K562 (cell line): Measurements from ENCODE around the gene IPP. TPM values are rescaled to one million over a fixed set of nuclear protein-coding genes. Genes with fewer than 3 reads are reported as not detected.
A peak's percentile ranks its signal among the peaks of the same experiment; 100 is the strongest.

Experiments
- BCOR ChIP-seq: fragments of 450-650 bp; IDR thresholded peaks from 2 replicates; pipeline ENCODE4 v1.6.1; 2016
- CEBPZ ChIP-seq: fragments of 150-350 bp; IDR thresholded peaks from 2 replicates; pipeline ENCODE4 v1.6.1; 2014; ENCODE audit warnings: low read depth, mild to moderate bottlenecking, low read length, borderline replicate concordance
- CHCHD3 ChIP-seq: fragments of 250-450 bp; sonication (Bioruptor Pico); IDR thresholded peaks from 2 replicates; pipeline ENCODE4 v2.1.2; 2022; ENCODE audit warnings: mild to moderate bottlenecking
- FOXK1 ChIP-seq: sonication (generic); formaldehyde crosslinking; IDR thresholded peaks from 2 replicates; pipeline ENCODE4 v1.8.0; 2022; ENCODE audit warnings: missing genetic modification reagents, mild to moderate bottlenecking, borderline replicate concordance
- HNRNPH1 ChIP-seq: fragments of 200-400 bp; formaldehyde crosslinking; optimal IDR thresholded peaks from 2 replicates; pipeline ENCODE3; 2017; ENCODE audit warnings: low read depth, mild to moderate bottlenecking, low read length, moderate library complexity
- JUNB ChIP-seq: fragments of 450-650 bp; formaldehyde crosslinking; conservative IDR thresholded peaks from 2 replicates; pipeline ENCODE4 v1.4.0; 2020; ENCODE audit warnings: mild to moderate bottlenecking
- MAFG ChIP-seq: fragments of 450-650 bp; conservative IDR thresholded peaks from 2 replicates; pipeline ENCODE4 v1.6.1; 2016; ENCODE audit warnings: missing genetic modification characterization, missing compliant biosample characterization
- NFIX ChIP-seq: fragments of 250-450 bp; sonication (Bioruptor Pico); IDR thresholded peaks from 2 replicates; pipeline ENCODE4 v1.4.0; 2020; ENCODE audit warnings: low read depth, mild to moderate bottlenecking, moderate library complexity
- NFRKB ChIP-seq: fragments of 450-650 bp; IDR thresholded peaks from 2 replicates; pipeline ENCODE4 v1.6.1; 2016; ENCODE audit warnings: low read depth
- NR2C1 ChIP-seq, 2 experiments: fragments of 450-650 bp; IDR thresholded peaks; 2 replicates each; pipeline ENCODE4 v1.6.1; 2017; ENCODE audit warnings: mild to moderate bottlenecking in 2 of 2, antibody characterized with exemption in 1 of 2, inconsistent platforms in 1 of 2, missing compliant biosample characterization in 1 of 2, missing genetic modification characterization in 1 of 2
- POLR2B ChIP-seq: fragments of 450-650 bp; IDR thresholded peaks from 2 replicates; pipeline ENCODE4 v1.6.1; 2018; ENCODE audit warnings: low read depth; ENCODE audit not compliant: partially characterized antibody
- SIX5 ChIP-seq, 2 experiments: IDR thresholded peaks; 2 replicates each; pipeline ENCODE4 v1.6.1; 2011; ENCODE audit warnings: low read length in 2 of 2, borderline replicate concordance in 1 of 2, low read depth in 1 of 2, mild to moderate bottlenecking in 1 of 2, moderate library complexity in 1 of 2; ENCODE audit not compliant: insufficient read depth in 1 of 2
- STAT6 ChIP-seq: sonication (generic); formaldehyde crosslinking; IDR thresholded peaks from 2 replicates; pipeline ENCODE4 v1.8.1; 2023; ENCODE audit warnings: mild to moderate bottlenecking, missing genetic modification reagents
- U2AF1 ChIP-seq: fragments of 200-400 bp; formaldehyde crosslinking; optimal IDR thresholded peaks from 2 replicates; pipeline ENCODE3; 2017; ENCODE audit warnings: mild to moderate bottlenecking, low read depth, low read length, moderate library complexity
- YY1 ChIP-seq, 3 experiments: IDR thresholded peaks; 2 replicates each; pipeline ENCODE4 v1.6.1; 2011; ENCODE audit warnings: low read length in 2 of 3, mild to moderate bottlenecking in 2 of 3, moderate library complexity in 2 of 3, borderline replicate concordance in 1 of 3, control low read depth in 1 of 3, low read depth in 1 of 3; ENCODE audit not compliant: insufficient read depth in 3 of 3, insufficient replicate concordance in 2 of 3, control insufficient read depth in 1 of 3, insufficient read length in 1 of 3; ENCODE audit errors: extremely low read depth in 1 of 3
- ZBTB26 ChIP-seq: fragments of 450-650 bp; formaldehyde crosslinking; IDR thresholded peaks from 2 replicates; pipeline ENCODE4 v1.4.0; 2022; ENCODE audit warnings: missing genetic modification characterization
- ZNF212 ChIP-seq: fragments of 450-650 bp; formaldehyde crosslinking; IDR thresholded peaks from 2 replicates; pipeline ENCODE4 v1.4.0; 2020; ENCODE audit warnings: mild to moderate bottlenecking
- ZNF583 ChIP-seq: fragments of 250-450 bp; sonication (Bioruptor Pico); IDR thresholded peaks from 2 replicates; pipeline ENCODE4 v1.4.0; 2020
- ZNF589 ChIP-seq: fragments of 200-800 bp; sonication (Bioruptor generic); IDR thresholded peaks from 2 replicates; pipeline ENCODE4 v1.6.1; 2016; ENCODE audit warnings: low read depth, missing genetic modification characterization, missing compliant biosample characterization
- polyA plus RNA-seq, 8 experiments: library from polyadenylated mRNA; depleted of rRNA in 4 of 8; stranded (reverse) in 5 of 8; unstranded in 3 of 8; fragments of >200 nt; fragmentation: Nextera tagmentation in 2 of 8; fragmentation: Illumina TruSeq in 1 of 8; extraction: Ambion mirVana in 2 of 8; extraction: Trizol in 1 of 8; gene quantifications; 2 replicates each; pipeline versions ENCODE4 v1.2.1 to v1.2.3, GENCODE V29; 2011 to 2014; ENCODE audit warnings: inconsistent platforms in 1 of 8, missing spikeins in 1 of 8
- total RNA-seq, 7 experiments: library from RNA; depleted of rRNA in 6 of 7; stranded (reverse); fragments of >200 nt in 6 of 7; fragmentation: Illumina TruSeq in 2 of 7; extraction: Trizol in 2 of 7; gene quantifications; 2 replicates each; pipeline versions ENCODE4 v1.2.1 to v1.2.3, GENCODE V29; 2011 to 2021; ENCODE audit warnings: low replicate concordance in 1 of 7

IPP gene
- total and polyA plus RNA-seq, 9 of the 15 experiments (the other 6 are each of a cell fraction or from before 2014, with no cell fraction given), result 6.9 to 15.1 (median 9.7) TPM

- TF ChIP-seq POLR2B (no peak), NFIX (CRISPR knock-in tag) (no peak), NR2C1 (IDR thresholded peaks at IDR 0.05) (0 out of 2 replicates have a peak, but pooled peaks have one; percentile 4), NR2C1 (tag; IDR thresholded peaks at IDR 0.05) (no peak), BCOR (no peak), ZNF583 (CRISPR knock-in tag) (no peak), ZNF589 (CRISPR knock-in tag) (peak; percentile 11; the same call in 1 of the 2 replicates), ZBTB26 (no peak), JUNB (CRISPR knock-in tag) (no peak), MAFG (tag) (0 out of 2 replicates have a peak, but pooled peaks have one; percentile 23), HNRNPH1 (no peak), CEBPZ (no peak), STAT6 (no peak), NFRKB (no peak), SIX5 (IDR thresholded peaks at IDR 0.05; ENCODE audit: borderline replicate concordance in 1 of 2, insufficient read depth in 1 of 2, low read depth in 1 of 2, low read length in 2 of 2) (no peak), U2AF1 (no peak), CHCHD3 (no peak), YY1 (IDR thresholded peaks at IDR 0.05; ENCODE audit: borderline replicate concordance in 1 of 3, control insufficient read depth in 1 of 3, extremely low read depth in 1 of 3, insufficient read depth in 3 of 3, insufficient read length in 1 of 3, insufficient replicate concordance in 2 of 3, low read depth in 1 of 3, low read length in 2 of 3) (no peak), FOXK1 (no peak), ZNF212 (CRISPR knock-in tag) (no peak)
Observed at GRCh38 chr1:45752014-45752413, 1.6 kb upstream of the IPP start (continued).
